DOHH2 (cell line): ENCODE data around the gene RBFOX2.

Source experiments
- H3F3A ChIP-seq: fragments of 200-600 bp; sonication (generic), shearing (Covaris generic); 2 replicates; pipeline ENCODE4 v1.6.0; 2016; ENCODE audit warnings: antibody characterized with exemption, mild to moderate bottlenecking; ENCODE audit not compliant: control insufficient read depth, insufficient read depth
- H3K27ac ChIP-seq: fragments of 200-600 bp; sonication (generic); 2 replicates; pipeline ENCODE4 v1.5.1; 2014; ENCODE audit warnings: low read depth, mild to moderate bottlenecking, low read length, moderate library complexity
- H3K27me3 ChIP-seq: fragments of 200-600 bp; sonication (generic); 2 replicates; pipeline ENCODE4 v1.6.1; 2014; ENCODE audit warnings: mild to moderate bottlenecking, low read length, mixed read lengths; ENCODE audit not compliant: control insufficient read depth
- H3K36me3 ChIP-seq: fragments of 200-600 bp; sonication (generic); 2 replicates; pipeline ENCODE4 v1.6.1; 2014; ENCODE audit warnings: mild to moderate bottlenecking, low read length, moderate library complexity, mixed read lengths; ENCODE audit not compliant: control insufficient read depth
- H3K4me1 ChIP-seq: fragments of 200-600 bp; sonication (generic); 2 replicates; pipeline ENCODE4 v1.6.1; 2014; ENCODE audit warnings: mild to moderate bottlenecking, low read length, mixed read lengths; ENCODE audit not compliant: control insufficient read depth
- H3K4me2 ChIP-seq: fragments of 200-600 bp; sonication (generic); 2 replicates; pipeline ENCODE4 v1.6.0; 2014; ENCODE audit warnings: mild to moderate bottlenecking, low read length, moderate library complexity
- H3K4me3 ChIP-seq: fragments of 200-600 bp; sonication (generic); 2 replicates; pipeline ENCODE4 v1.5.1; 2014; ENCODE audit warnings: mild to moderate bottlenecking, low read length, mixed read lengths
- H3K79me2 ChIP-seq: fragments of 200-600 bp; sonication (generic); 2 replicates; pipeline ENCODE4 v1.6.1; 2014; ENCODE audit warnings: mild to moderate bottlenecking, low read length, mixed read lengths; ENCODE audit not compliant: control insufficient read depth
- H3K9me2 ChIP-seq: fragments of 200-600 bp; sonication (generic); replicated peaks from 2 replicates; pipeline ENCODE4 v1.6.1; 2014; ENCODE audit warnings: mild to moderate bottlenecking, low read length, mixed read lengths; ENCODE audit not compliant: control insufficient read depth
- H3K9me3 ChIP-seq: fragments of 200-600 bp; sonication (generic); 2 replicates; pipeline ENCODE4 v1.6.1; 2014; ENCODE audit warnings: antibody characterized with exemption, low read length, mixed read lengths; ENCODE audit not compliant: control insufficient read depth, insufficient read depth
- H4K20me1 ChIP-seq: fragments of 200-600 bp; sonication (generic); 2 replicates; pipeline ENCODE4 v1.6.0; 2014; ENCODE audit warnings: low read depth, mild to moderate bottlenecking, antibody characterized with exemption, low read length, moderate library complexity; ENCODE audit not compliant: control insufficient read depth, insufficient read depth
- EZH2phosphoT487 ChIP-seq: fragments of 200-600 bp; sonication (generic); IDR thresholded peaks from 2 replicates; pipeline ENCODE4 v1.6.1; 2017; ENCODE audit warnings: borderline replicate concordance, mild to moderate bottlenecking, antibody characterized with exemption, low read length, moderate library complexity, mixed read lengths
- TF ChIP-seq, protein P1 (sequence below): fragments of 200-600 bp; sonication (generic); IDR thresholded peaks from one replicate; pipeline ENCODE4 v1.5.1; 2014; ENCODE audit warnings: antibody characterized with exemption, mild to moderate bottlenecking, low read depth, low read length; ENCODE audit not compliant: poor library complexity, severe bottlenecking

The RBFOX2 gene

DNA sequence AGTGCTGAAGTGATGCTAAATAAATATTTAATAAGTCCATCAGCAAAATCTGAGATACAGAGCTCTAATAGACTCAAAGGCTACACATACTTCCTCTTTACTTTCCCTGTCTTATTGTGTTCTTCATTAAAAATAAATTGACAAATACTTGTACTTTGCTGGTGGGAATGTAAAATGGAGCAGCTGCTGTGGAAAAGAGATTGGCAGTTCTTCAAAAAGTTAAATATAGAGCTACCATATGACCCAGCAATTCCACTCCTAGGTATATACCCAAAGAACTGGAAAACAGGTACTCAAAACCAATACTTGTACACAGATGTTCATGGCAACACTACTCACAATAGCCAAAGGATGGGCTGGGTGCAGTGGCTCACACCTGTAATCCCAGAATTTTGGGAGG lies 76.0 kb downstream of the RBFOX2 start:
- TF ChIP-seq, protein P1, sequence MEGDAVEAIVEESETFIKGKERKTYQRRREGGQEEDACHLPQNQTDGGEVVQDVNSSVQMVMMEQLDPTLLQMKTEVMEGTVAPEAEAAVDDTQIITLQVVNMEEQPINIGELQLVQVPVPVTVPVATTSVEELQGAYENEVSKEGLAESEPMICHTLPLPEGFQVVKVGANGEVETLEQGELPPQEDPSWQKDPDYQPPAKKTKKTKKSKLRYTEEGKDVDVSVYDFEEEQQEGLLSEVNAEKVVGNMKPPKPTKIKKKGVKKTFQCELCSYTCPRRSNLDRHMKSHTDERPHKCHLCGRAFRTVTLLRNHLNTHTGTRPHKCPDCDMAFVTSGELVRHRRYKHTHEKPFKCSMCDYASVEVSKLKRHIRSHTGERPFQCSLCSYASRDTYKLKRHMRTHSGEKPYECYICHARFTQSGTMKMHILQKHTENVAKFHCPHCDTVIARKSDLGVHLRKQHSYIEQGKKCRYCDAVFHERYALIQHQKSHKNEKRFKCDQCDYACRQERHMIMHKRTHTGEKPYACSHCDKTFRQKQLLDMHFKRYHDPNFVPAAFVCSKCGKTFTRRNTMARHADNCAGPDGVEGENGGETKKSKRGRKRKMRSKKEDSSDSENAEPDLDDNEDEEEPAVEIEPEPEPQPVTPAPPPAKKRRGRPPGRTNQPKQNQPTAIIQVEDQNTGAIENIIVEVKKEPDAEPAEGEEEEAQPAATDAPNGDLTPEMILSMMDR = no peak
- TF ChIP-seq EZH2phosphoT487 = no peak
- no peaks in the 10 kb centered on the region for H3K9me3 ChIP-seq
- peaks cover 9% of the 10 kb centered on the region; the same call in 1 of the 2 replicates for H3K36me3 ChIP-seq
- H3F3A ChIP-seq = 0 out of 2 replicates have a peak, but pooled peaks cover 2% of the 10 kb centered on the region
- H3K4me3 ChIP-seq = no peak overlapping the region
- no peak overlapping the region for H3K27ac ChIP-seq
- no peaks in the 10 kb centered on the region for H4K20me1 ChIP-seq
- no peaks in the 10 kb centered on the region for H3K9me2 ChIP-seq
- peaks cover 13% of the 10 kb centered on the region for H3K4me1 ChIP-seq
- H3K27me3 ChIP-seq = no peaks in the 10 kb centered on the region
- H3K4me2 ChIP-seq = no peak overlapping the region
- peaks cover 56% of the 10 kb centered on the region for H3K79me2 ChIP-seq

DNA sequence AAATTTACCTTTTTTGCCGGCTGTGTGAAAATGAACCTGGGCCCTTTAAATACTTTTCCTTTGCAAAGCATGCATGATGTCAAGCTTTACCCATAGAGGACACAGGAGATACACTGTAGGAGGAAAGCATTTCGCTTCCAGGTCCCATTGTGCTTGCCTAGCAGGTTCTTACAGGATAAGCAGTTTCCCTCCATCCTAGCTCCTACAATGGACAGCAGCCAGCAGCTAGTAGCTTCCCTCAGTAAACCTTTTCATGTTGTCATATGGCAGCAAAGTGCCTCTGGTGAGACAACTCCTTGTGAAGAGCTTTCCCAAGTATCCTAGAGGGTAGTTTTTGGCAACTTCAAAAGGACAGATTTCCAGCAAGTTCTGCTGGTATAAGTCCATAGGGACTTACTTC lies 78.4 kb downstream of the RBFOX2 start:
- TF ChIP-seq EZH2phosphoT487 = no peak
- TF ChIP-seq, protein P1 = no peak

DNA sequence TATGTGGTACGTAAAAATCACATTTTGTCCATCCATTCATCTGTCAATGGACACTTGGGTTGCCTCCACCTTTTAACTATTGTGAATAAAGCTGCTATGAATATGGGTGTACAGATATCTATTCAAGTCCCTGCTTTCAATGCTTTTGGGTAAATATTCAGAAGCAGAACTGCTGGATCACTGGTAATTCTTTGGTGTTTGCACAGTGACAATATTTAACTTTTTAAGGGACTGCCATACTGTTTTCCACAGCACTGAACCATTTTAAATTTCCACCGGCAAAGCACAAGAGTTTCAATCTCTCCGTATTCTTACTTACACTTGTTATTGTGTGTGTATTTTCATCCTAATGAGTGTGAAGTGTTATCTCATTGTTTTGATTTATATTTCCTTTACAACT lies 79.4 kb downstream of the RBFOX2 start:
- Histone ChIP-seq H3K79me2 (peaks cover 52% of the 10 kb centered on the region), H3K9me2 (no peaks in the 10 kb centered on the region), H4K20me1 (no peaks in the 10 kb centered on the region), H3K27ac (no peak overlapping the region), H3K4me2 (no peak overlapping the region), H3K9me3 (no peaks in the 10 kb centered on the region), H3K4me1 (peaks cover 13% of the 10 kb centered on the region), H3K36me3 (peaks cover 3% of the 10 kb centered on the region; the same call in 1 of the 2 replicates), H3K27me3 (no peaks in the 10 kb centered on the region), H3F3A (0 out of 2 replicates have a peak, but pooled peaks cover 2% of the 10 kb centered on the region), H3K4me3 (no peak overlapping the region)
- TF ChIP-seq, protein P1 = no peak
- TF ChIP-seq EZH2phosphoT487 = no peak

More for the DNA sequence above, 78.4 kb downstream of the RBFOX2 start:
- H3K4me3 ChIP-seq = no peak overlapping the region
- no peaks in the 10 kb centered on the region for H4K20me1 ChIP-seq
- peaks cover 3% of the 10 kb centered on the region; the same call in 1 of the 2 replicates for H3K36me3 ChIP-seq
- H3F3A ChIP-seq = 0 out of 2 replicates have a peak, but pooled peaks cover 2% of the 10 kb centered on the region
- H3K27ac ChIP-seq = no peak overlapping the region
- peaks cover 13% of the 10 kb centered on the region for H3K4me1 ChIP-seq
- peaks cover 50% of the 10 kb centered on the region for H3K79me2 ChIP-seq
- H3K4me2 ChIP-seq = no peak overlapping the region
- H3K9me2 ChIP-seq = no peaks in the 10 kb centered on the region
- H3K9me3 ChIP-seq = no peaks in the 10 kb centered on the region
- H3K27me3 ChIP-seq = no peaks in the 10 kb centered on the region
